ENCODE measurements around the gene NDUFB6.

The NDUFB6 gene

DNA sequence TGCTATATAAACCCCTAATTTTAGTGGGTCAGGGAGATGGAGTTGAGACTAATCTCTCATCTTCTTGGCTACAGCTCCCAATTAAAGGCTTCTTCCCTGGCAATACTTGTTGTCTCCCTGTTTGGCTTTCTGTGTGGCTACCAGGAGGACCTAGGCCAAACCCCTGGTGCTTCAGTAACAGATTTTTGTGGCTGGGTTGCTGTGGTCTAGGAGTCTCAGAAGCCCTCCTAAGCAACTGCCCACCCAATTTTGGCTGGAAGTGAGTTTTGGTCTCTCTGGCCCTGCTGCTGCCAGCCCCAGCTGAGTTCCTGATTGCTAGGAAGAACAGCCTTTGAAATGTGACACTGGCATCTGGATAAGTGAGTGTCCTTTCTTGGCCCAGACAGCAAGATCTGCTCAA, 56.7 kb downstream of the NDUFB6 start:
- no peak for DNase-seq

DNA sequence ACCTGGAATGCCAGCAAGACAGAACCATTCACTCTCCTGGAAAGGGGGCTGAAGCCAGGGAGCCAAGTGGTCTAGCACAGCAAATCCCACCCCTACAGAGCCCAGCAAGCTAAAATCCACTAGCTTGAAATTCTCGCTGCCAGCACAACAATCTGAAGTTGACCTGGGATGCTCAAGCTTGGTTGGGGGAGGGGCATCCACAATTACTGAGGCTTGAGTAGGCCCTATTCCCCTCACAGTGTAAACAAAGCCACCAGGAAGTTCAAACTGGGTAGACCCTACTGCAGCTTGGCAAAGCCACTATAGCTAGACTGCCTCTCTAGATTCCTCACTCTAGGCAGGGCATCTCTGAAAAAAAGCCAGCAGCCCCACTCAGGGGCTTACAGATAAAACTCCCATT, 64.2 kb downstream of the NDUFB6 start:
- no peak for DNase-seq

GRCh38 chr9:32503008-32503407, 70.0 kb downstream of the NDUFB6 start:
- DNase-seq: no peak

Data from stimulated activated CD4-positive, alpha-beta T cell treated with anti-CD3 and anti-CD28 coated beads, Interleukin-4, amount 100 ng/mL, for 24 hours (primary cell).